ENCODE data around the gene IL4I1.

DNA sequence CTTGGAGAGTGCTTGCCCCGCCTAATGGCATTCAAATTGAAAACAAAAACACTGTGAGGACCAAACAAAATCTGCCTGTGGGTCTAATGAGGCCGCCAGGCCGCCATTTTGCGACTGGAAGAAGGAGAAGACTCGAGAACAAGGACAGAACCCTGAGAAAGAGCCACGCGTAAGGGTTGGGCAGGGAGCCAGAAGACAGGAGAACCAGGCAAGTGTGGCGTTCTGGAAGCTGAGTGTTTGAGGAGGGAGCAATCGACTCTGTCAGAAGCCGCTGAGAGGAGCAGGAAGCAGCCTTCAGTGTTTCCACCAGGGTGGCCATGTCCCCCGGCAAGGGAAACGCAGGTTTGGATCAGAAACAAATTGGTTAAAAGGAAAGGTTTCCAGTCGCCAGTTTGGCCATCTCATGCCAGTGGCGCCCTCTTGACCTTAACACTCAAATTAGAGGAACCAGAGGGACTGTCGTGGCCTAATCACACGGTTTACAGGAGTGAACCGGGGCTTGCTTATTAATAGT, 55.9 kb downstream of the IL4I1 start:
- no peak for TF ChIP-seq POLR2A (IDR thresholded peaks at IDR 0.05; ENCODE audit: extremely low read depth, insufficient read length)
- TF ChIP-seq, protein P1, sequence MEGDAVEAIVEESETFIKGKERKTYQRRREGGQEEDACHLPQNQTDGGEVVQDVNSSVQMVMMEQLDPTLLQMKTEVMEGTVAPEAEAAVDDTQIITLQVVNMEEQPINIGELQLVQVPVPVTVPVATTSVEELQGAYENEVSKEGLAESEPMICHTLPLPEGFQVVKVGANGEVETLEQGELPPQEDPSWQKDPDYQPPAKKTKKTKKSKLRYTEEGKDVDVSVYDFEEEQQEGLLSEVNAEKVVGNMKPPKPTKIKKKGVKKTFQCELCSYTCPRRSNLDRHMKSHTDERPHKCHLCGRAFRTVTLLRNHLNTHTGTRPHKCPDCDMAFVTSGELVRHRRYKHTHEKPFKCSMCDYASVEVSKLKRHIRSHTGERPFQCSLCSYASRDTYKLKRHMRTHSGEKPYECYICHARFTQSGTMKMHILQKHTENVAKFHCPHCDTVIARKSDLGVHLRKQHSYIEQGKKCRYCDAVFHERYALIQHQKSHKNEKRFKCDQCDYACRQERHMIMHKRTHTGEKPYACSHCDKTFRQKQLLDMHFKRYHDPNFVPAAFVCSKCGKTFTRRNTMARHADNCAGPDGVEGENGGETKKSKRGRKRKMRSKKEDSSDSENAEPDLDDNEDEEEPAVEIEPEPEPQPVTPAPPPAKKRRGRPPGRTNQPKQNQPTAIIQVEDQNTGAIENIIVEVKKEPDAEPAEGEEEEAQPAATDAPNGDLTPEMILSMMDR (IDR thresholded peaks at IDR 0.05; ENCODE audit: low read depth, low read length) = no peak

Data from NB4 (cell line).